ENCODE results near the gene MYO5B. TPM values are rescaled to one million over a fixed set of nuclear protein-coding genes. Genes with fewer than 3 reads are reported as not detected.
"Not testable (repeated sequence)": the region's sequence is repeated elsewhere in the genome, so short reads cannot be mapped to it uniquely, and the experiment has no call there.

Gene MYO5B
- total RNA-seq, 4 donors from 2014 or later: 105 to 213 (median 183) TPM

DNA sequence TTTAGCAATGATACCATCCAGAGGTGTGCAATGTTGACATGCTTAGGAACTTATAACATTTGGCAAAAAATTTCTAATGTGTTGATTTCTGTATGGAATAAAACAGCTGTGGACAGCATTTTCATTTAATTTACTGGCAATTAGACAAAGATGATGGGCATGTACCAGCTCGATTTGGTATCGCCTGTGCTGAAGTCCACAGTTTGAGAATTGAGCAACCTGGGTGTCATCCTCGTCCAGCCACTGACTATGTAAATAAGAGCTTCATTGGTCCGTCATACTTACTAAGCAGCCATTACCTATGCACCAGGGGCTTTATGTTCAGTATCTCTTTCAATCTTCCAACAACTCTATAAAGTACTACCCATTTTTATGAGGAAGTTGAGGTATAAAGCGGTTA, 357.1 kb downstream of the MYO5B start:
- no peak for DNase-seq
- Histone ChIP-seq H3K36me3 (peaks cover 0 to 54% (median 2%) of the 10 kb centered on the region in 3 donors), H3K9me3 (no peaks in the 10 kb centered on the region), H3K27me3 (no peaks in the 10 kb centered on the region), H3K27ac (peak overlapping the region in 1 of 4 donors; percentile 42), H3K4me1 (peaks cover 0 to 16% (median 0%) of the 10 kb centered on the region in 4 donors), H3K4me3 (no peak overlapping the region)
- no peak for TF ChIP-seq CTCF (IDR thresholded peaks at IDR 0.05)
- no peak for TF ChIP-seq POLR2A (IDR thresholded peaks at IDR 0.05)

GRCh38 chr18:49837316-49837835, 357.6 kb downstream of the MYO5B start:
- not testable (repeated sequence) for DNase-seq, H3K27me3 ChIP-seq, H3K9me3 ChIP-seq, H3K27ac ChIP-seq, H3K4me3 ChIP-seq
- Histone ChIP-seq H3K4me1 (peaks cover 0 to 16% (median 0%) of the 10 kb centered on the region in 4 donors), H3K36me3 (peaks cover 0 to 49% (median 2%) of the 10 kb centered on the region in 3 donors)

DNA sequence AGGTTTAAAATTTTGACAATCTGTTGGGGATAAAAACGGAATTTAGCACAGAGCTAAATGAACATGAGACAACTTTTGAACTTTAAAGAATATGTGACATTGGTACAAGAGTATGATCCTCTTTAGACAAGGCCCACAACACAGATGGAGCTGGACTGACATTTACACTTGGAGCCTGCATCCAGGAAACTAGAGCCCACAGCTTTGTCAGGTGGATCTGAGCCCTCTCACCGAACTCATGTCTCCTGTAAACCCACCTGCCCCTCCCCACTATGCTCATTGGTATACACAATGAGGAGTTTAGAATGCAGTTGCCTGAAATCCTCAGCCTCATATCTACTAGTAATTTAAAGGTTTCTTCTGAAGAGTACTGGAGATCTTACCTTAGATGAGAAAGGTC, 359.5 kb downstream of the MYO5B start:
- Histone ChIP-seq H3K27me3 (no peaks in the 10 kb centered on the region), H3K27ac (peak overlapping the region in 1 of 4 donors; percentile 44), H3K4me1 (peaks cover 0 to 16% (median 0%) of the 10 kb centered on the region in 4 donors), H3K36me3 (peaks cover 0 to 32% (median 2%) of the 10 kb centered on the region in 3 donors), H3K4me3 (no peak overlapping the region), H3K9me3 (no peaks in the 10 kb centered on the region)
- no peak for TF ChIP-seq CTCF (IDR thresholded peaks at IDR 0.05)
- TF ChIP-seq POLR2A (IDR thresholded peaks at IDR 0.05): no peak
- DNase-seq: no peak

- no peaks in the 10 kb centered on the region for H3K9me3 ChIP-seq
- H3K27ac ChIP-seq: peak overlapping the region in 3 of 4 donors; percentile 23 to 78 (median 75)
- no peak for TF ChIP-seq CTCF (IDR thresholded peaks at IDR 0.05)
- no peak for TF ChIP-seq POLR2A (IDR thresholded peaks at IDR 0.05)
- peaks cover 0 to 25% (median 2%) of the 10 kb centered on the region in 3 donors for H3K36me3 ChIP-seq
- peaks cover 0 to 16% (median 0%) of the 10 kb centered on the region in 4 donors for H3K4me1 ChIP-seq
- no peaks in the 10 kb centered on the region for H3K27me3 ChIP-seq
- no peak overlapping the region for H3K4me3 ChIP-seq
- DNase-seq: no peak
Measured at GRCh38 chr18:49834258-49834657, 360.7 kb downstream of the MYO5B start.

DNA sequence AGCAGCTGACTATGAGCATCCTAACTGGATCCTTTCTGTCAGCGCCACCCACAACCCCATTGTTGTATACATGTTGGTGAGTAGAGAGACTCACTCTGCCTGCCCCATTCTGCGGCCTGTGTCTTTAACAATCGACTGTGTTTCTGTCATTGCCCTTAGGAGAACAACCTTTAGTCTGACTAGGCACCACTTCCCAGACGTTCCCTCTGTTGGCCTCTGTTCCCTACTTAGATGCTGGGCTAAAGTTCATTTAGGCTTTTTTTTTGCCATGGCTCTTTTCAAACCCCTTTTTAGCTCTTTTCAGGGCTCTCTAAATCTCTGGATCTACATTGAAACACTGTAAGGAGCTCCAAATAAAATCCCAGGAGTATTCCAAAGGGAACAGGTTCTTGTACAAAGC, 361.1 kb downstream of the MYO5B start:
- Histone ChIP-seq H3K27me3 (no peaks in the 10 kb centered on the region), H3K36me3 (peaks cover 0 to 21% (median 2%) of the 10 kb centered on the region in 3 donors), H3K4me1 (peaks cover 0 to 11% (median 0%) of the 10 kb centered on the region in 4 donors), H3K9me3 (no peaks in the 10 kb centered on the region), H3K4me3 (no peak overlapping the region), H3K27ac (peak overlapping the region in 3 of 4 donors; percentile 23 to 78 (median 75))
- DNase-seq: no peak
- TF ChIP-seq POLR2A (IDR thresholded peaks at IDR 0.05) (no peak), CTCF (IDR thresholded peaks at IDR 0.05) (no peak)

DNA sequence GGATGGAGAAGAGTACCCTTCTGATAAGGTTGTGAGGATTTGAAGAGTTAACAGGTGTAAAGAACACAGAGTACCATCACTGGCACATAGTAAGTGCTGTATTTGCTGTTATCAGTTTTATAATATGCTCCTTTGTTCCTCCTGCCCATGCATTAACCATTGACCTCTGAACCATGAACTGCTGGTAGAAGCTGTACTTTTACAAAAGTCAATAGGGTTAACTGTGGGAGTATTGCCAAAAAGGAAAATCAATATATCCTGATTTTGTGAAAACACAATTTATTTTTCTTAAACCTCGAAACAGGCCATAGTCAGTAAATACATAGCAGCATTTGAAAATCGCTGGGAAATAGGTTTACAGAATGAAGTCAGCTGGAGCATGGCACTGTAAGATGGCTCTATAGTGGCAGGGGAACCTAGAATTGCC, 362.7 kb downstream of the MYO5B start:
- Histone ChIP-seq H3K4me3 (no peak overlapping the region), H3K27ac (peak overlapping the region in 2 of 4 donors; percentile 50 to 75), H3K27me3 (no peaks in the 10 kb centered on the region), H3K36me3 (peaks cover 0 to 9% (median 2%) of the 10 kb centered on the region in 3 donors), H3K4me1 (peaks cover 0 to 10% (median 0%) of the 10 kb centered on the region in 4 donors), H3K9me3 (no peaks in the 10 kb centered on the region)
- TF ChIP-seq POLR2A (IDR thresholded peaks at IDR 0.05): no peak
- TF ChIP-seq CTCF (IDR thresholded peaks at IDR 0.05): no peak
- DNase-seq: no peak

Measured in Peyer's patch (tissue), 4 donors.